Stimulated activated CD4-positive, alpha-beta T cell treated with anti-CD3 and anti-CD28 coated beads, Interleukin-2, amount 100 ng/mL, for 24 hours (primary cell): ENCODE data around the gene NDUFV3.
"Not testable (repeated sequence)": the region's sequence is repeated elsewhere in the genome, so short reads cannot be mapped to it uniquely, and the experiment has no call there.

Experiments used
- DNase-seq, 2 donors: peaks; one replicate each; pipeline ENCODE4 v3.0.0-alpha.2; 2020

NDUFV3 gene

GRCh38 chr21:42903817-42904216, 10.7 kb downstream of the NDUFV3 start:
- DNase-seq, result no peak

DNA sequence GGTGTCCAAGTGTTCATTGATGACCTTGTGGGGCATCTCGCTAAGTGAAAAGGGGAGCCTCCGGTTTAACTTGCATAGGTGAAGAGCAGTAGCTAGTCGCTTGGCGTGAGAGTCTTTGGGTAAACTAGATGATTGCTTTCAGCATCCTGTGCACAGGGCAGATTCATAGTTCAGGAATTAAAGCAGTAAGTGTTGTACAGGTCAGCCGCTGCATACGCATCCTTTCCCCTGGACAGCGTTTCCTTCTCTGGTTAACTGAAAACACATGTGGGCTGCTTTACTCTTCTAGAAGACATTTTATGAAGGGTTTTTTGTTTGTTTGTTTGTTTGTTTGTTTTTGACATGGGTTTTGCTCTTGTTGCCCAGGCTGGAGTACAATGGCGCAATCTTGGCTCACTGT, 12.1 kb downstream of the NDUFV3 start:
- DNase-seq, result no peak

DNA sequence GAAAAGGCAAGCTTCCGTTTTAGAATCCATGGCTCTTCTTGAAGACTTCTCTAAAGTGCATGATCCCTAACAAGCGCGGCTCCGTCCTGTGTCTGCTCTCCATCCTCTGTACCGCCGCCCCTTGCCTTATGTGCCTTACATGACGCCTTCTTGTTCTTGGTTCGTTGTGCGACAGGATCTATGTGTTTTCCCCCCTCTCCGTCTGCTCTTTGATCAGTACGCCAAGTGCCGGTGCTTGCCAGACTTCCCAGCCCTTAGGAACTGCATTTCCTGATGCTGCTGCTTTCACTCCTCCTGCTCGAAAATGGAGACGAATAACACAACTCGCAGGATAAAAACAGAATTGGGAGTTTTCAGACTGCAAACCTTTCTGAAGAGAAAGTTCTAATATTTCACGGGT, 13.1 kb downstream of the NDUFV3 start:
- no peak for DNase-seq

DNA sequence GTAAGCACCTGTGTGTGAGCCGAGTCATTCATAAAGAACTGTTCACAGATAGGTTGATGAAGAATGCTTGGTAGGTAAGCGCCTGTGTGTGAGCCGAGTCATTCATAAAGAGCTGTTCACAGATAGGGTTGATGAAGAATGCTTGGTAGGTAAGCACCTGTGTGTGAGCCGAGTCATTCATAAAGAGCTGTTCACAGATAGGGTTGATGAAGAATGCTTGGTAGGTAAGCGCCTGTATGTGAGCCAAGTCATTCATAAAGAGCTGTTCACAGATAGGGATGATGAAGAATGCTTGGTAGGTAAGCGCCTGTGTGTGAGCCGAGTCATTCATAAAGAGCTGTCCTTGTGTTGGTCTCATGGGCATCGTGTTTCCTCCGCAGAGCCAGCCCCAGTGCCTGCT, 15.4 kb downstream of the NDUFV3 start:
- not testable (repeated sequence) for DNase-seq

DNA sequence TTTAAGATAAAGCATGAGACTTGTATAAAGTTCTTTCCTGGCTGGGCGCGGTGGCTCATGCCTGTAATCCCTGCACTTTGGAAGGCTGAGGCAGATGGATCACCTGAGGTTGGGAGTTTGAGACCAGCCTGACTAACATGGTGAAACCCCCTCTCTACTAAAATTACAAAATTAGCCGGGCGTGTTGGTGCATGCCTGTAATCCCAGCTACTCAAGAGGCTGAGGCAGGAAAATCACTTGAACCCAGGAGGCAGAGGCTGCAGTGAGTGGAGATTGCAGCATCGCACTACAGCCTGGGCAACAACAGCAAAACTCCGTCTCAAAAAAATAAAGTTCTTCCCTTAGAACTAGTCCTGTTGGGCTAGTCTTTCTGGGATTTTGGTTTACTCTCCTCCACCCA, 18.8 kb downstream of the NDUFV3 start:
- not testable (repeated sequence) for DNase-seq

GRCh38 chr21:42913476-42913875, 20.4 kb downstream of the NDUFV3 start:
- DNase-seq, result no peak

DNA sequence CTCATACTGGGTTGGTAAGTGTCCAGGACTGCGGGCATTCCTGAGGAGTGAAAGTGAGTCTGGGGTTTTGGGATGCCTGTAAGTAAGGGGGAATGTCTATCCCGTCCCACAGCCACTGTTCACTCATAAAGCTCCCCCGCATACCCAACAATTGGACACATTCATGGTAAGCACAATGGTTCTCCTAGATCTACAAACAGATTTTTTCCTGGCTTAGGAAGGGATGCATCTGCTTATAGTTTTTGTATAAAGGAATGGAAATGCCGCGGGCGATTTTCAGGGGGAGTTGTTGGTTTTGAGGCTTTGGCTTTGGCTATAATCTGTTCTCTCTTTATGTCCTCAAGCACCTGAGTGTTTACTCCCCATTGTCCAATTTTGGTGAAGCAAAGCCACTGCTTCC, 25.2 kb downstream of the NDUFV3 start:
- no peak for DNase-seq

GRCh38 chr21:42921927-42922326, 28.8 kb downstream of the NDUFV3 start:
- no peak for DNase-seq

- DNase-seq, result no peak
These were observed 29.8 kb downstream of the NDUFV3 start for GRCh38 chr21:42922918-42923317.

DNA sequence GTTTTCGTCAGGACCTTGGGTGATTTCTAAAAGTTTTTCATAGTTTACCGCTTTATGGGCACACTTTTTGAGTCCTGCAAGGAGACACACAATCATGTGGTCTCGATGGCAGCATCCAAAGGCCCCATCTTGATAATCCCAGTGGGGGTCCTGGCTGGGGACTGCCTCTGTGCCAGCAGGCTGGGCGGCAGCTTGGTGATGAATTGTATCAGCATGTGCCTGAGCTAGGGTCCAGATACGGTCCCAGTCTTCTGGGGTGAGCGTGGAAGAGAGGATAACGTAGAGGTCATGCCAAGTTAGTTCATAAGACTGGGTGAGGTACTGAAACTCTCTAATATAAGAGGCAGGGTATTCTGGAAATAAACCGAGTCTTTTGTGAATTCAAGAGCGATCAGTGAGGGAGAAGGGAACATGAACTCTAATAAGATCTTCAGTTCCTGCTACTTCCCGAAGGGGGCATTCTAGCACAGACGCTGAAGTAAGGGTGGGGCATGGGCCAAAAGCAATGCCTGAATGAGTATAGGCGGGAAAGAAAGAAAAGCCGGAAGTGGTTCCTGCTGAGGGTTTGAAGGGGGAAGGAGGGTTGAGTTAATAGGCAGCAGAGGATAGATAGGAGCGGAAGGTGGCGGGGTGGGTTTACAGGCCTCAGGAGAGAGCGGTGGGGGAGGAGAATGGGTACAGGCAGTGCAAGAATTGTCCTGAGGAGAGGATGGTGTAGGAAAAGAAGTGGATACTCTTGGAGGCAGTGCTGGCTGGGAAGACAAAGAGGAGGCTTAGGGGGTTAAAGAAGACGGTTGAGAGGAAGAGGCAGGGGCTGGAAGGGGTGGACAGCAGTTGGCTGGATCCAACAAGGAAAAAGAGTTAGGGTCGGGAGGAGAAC, 30.7 kb downstream of the NDUFV3 start:
- peak; percentile 68 to 75 for DNase-seq

GRCh38 chr21:42924433-42924751, 31.3 kb downstream of the NDUFV3 start:
- no peak for DNase-seq

DNA sequence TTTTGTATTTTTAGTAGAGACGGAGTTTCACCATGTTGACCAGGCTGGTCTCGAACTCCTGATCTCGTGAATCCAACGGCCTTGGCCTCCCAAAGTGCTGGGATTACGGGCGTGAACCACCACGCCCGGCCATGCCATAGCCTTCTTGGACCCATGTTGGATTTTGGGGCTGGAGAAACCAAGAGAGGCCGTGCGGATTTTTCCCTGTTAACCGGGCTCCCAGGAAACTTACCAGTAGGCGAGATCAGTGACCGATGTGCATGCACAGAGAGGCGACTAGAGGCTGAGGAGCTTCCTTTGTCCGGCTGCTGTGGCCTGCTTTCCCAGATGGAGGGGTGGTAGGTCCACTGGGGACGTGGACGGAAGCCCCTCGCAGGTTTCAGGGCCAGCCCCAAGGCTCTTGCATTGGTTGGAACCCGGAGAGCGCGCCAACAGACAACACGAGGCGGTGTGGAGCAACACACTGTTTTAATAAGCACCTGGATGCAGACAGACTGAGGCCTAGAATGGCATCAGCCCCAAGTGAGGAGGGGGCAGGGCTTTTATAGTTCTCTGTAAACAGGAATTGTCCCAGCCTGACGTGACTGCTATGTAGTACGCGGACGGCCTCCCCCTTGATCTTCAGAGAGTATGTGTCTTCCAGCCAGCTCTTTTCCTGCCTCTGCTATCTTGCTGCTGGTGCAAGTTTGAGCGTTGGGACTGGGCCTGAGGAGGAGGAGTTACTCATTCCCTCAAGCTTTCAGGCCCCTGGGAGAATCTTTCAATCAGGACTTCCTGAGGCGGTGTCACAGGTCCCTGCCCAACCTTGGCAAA, 32.2 kb downstream of the NDUFV3 start, which contains the start of gene ERVH48-1:
Gene ERVH48-1 (minus strand): TSS at position 517 of the 813 bp plus-strand sequence. CDS start 6,624 bp downstream, outside the sequence.
- DNase-seq, result no peak

DNA sequence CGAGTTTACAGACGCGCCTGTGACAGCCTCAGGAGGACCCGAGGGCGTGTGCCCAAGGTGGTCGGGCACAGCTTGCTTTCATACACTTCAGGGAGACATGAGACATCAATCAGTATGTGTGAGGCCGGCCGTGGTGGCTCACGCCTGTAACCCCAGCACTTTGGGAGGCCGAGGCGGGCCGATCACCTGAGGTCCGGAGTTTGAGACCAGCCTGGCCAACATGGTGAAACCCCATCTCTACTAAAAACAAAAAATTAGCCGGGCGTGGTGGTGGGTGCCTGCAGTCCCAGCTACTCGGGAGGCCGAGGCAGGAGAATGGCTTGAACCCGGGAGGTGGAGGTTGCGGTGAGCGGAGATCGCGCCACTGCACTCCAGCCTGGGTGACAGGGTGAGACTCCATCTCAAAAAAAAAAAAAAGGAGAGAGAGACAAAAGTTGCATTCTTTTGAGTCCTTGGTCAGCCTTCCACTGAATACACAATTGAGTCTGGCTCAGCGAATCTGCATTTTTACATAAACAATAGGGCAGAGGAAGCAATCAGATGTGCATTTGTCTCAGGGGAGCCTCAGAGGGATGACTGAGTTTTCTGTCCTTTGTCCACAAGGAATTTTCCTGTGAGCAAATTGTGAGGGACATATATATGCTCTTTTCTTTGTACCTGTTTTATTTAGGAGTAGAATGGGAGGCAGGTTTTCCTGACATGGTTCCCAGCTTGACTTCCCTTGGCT, 34.5 kb downstream of the NDUFV3 start:
- DNase-seq, result not testable (repeated sequence)

GRCh38 chr21:42929969-42930368, 36.9 kb downstream of the NDUFV3 start:
- DNase-seq, result no peak

DNA sequence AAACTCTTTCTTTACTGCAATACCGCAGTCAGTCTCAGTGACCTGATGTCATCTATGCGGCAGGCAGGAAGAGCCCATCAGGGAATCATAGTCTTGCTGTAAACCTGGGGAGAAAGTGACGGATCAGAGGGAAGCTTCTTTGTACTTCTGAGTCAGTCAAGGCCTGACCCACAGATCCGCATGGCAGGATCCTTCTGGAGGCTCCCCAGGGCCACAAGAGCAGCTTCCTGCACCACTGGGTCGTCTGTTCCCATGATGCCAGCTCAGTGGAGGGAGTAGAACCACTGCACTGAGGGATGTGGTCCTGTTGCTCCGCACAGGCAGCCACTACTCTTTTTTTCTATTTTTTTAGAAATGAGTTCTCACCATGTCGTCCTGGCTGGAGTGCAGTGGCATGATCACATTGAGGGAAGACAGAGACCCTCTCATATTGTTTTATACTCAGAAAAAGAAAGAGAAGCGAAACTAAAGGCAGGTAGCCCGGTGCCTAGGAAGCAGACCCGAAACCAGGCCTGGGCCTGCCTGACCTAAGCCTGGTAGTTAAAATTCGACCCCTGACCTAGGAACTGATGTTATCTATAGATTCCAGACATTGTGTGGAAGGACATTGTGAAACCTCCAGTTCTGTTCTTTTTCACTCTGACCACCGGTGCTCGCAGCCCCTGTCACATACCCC, 38.6 kb downstream of the NDUFV3 start:
- no peak for DNase-seq

GRCh38 chr21:42932378-42933136, 39.4 kb downstream of the NDUFV3 start:
- not testable (repeated sequence) for DNase-seq

- DNase-seq, result not testable (repeated sequence)
These were observed 40.2 kb downstream of the NDUFV3 start for GRCh38 chr21:42933137-42933970.

DNA sequence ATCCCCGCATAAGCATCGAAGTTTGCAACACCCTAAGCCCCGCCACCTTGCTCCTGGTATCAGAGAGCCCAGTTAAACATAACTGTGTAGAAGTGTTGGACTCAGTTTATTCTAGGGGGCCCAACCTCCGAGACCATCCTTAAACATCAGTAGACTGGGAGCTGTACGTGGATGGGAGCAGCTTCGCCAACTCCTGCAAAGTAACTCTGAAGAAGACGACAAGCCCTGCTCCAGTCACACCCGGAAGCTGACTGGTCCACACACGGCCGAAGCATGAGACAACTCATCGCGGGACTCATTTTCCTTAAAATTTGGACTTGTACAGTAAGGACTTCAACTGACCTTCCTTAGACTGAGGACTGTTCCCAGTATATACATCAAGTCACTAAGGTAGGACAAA, 40.9 kb downstream of the NDUFV3 start:
- DNase-seq, result not testable (repeated sequence)

- DNase-seq, result not testable (repeated sequence)
These were observed 43.3 kb downstream of the NDUFV3 start for GRCh38 chr21:42936360-42936759.

DNA sequence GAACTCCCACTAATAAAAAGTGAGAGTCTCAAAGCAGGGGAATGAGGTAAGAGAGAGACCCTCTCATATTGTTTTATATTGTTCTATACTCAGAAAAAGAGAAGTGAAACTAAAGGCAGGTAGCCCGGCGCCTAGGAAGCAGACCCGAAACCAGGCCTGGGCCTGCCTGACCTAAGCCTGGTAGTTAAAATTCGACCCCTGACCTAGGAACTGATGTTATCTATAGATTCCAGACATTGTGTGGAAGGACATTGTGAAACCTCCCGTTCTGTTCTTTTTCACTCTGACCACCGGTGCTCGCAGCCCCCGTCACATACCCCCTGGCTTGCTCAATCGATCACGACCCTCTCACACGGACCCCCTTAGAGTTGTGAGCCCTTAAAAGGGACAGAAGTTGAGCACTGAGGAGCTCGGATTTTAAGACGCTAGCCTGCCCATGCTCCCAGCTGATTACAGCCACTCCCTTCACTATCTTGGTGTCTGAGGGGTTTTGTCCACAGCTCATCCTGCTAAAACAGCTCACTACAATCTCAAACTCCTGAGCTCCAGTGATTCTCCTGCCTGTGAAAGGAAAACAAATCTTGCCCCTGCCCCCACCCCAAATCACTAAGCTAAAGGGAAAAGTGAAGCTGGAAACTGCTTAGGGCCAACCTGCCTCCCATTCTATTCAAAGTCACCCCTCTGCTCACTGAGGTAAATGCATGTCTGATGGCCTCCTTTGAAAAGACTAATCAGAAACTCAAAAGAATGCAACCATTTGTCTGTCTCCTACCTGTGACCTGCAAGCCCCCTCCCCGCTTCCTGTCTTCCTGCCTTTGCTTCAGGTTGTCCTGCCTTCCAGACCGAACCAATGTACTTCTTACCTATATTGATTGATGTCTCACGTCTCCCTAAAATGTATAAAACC, 44.2 kb downstream of the NDUFV3 start:
- not testable (repeated sequence) for DNase-seq
